A549 (cell line): ENCODE results near the gene DSP. TPM values are rescaled to one million over a fixed set of nuclear protein-coding genes. Genes with fewer than 3 reads are reported as not detected.

Experiments used
- ATAC-seq, 2 experiments: fragments of 200-7000 bp in 1 of 2; fragments of >200 bp in 1 of 2; cut with Nextera tagmentation in 1 of 2; cut with Tn5 transposase in 1 of 2; 3 replicates each; pipeline versions ENCODE4 v1.8.0 to v1.9.1; 2018 to 2020; ENCODE audit warnings: mild to moderate bottlenecking in 1 of 2, moderate library complexity in 1 of 2
- CTCF ChIA-PET: fragments of 300-600 bp; sonication (Branson Sonifier 250); formaldehyde crosslinking; extraction: SDS; loops from one replicate; lab custom pipeline; 2021; ENCODE audit warnings: antibody characterized with exemption, inconsistent platforms; lab: Yijun Ruan, JAX
- POLR2A ChIA-PET: fragments of 350-600 bp; formaldehyde crosslinking; extraction: SDS; loops from one replicate; lab custom pipeline; 2021; ENCODE audit warnings: antibody characterized with exemption, inconsistent platforms; lab: Yijun Ruan, JAX
- DNase-seq, 2 experiments: peaks; one replicate each; pipeline versions ENCODE4 v3.0.0 to v3.0.0-alpha.2; 2011 to 2016; ENCODE audit warnings: low read depth in 1 of 2, low spot score in 1 of 2
- FAIRE-seq: peaks from 2 replicates; lab custom pipeline; 2011; peaks lifted over from hg19 to GRCh38; lab: Jason Lieb, UNC
- H3K27ac ChIP-seq, 2 experiments: fragments of >200 bp; sonication (Bioruptor Twin); formaldehyde crosslinking; 3 replicates each; pipeline ENCODE4 v1.5.1; 2016 to 2017
- H3K4me1 ChIP-seq: fragments of >200 bp; sonication (Bioruptor Twin); formaldehyde crosslinking; 3 replicates; pipeline ENCODE4 v1.6.1; 2016
- H3K4me2 ChIP-seq: fragments of >200 bp; sonication (Bioruptor Twin); formaldehyde crosslinking; 3 replicates; pipeline ENCODE4 v1.6.1; 2016
- H3K4me3 ChIP-seq: fragments of >200 bp; sonication (Bioruptor Twin); formaldehyde crosslinking; 3 replicates; pipeline ENCODE4 v1.5.1; 2016
- H3K9me3 ChIP-seq: fragments of >200 bp; sonication (Bioruptor Twin); formaldehyde crosslinking; 3 replicates; pipeline ENCODE4 v1.6.1; 2016
- BHLHE40 ChIP-seq: IDR thresholded peaks from 2 replicates; pipeline ENCODE4 v1.6.1; 2012; ENCODE audit warnings: low read depth, low read length, inconsistent platforms
- CEBPB ChIP-seq, 2 experiments: fragments of >200 bp in 1 of 2; sonication (Bioruptor Twin) in 1 of 2; formaldehyde crosslinking in 1 of 2; IDR thresholded peaks; 2 replicates each; pipeline ENCODE4 v1.6.1; 2012 to 2016
- CHD4 ChIP-seq: fragments of 200-600 bp; sonication (generic); IDR thresholded peaks from 2 replicates; pipeline ENCODE4 v1.6.1; 2016; ENCODE audit warnings: antibody characterized with exemption, mild to moderate bottlenecking, borderline replicate concordance
- CTCF ChIP-seq: fragments of >200 bp; sonication (Bioruptor Twin); formaldehyde crosslinking; IDR thresholded peaks from 3 replicates; pipeline ENCODE4 v1.5.1; 2016
- EP300 ChIP-seq, 2 experiments: fragments of >200 bp; sonication (Bioruptor Twin); formaldehyde crosslinking; IDR thresholded peaks; 2 replicates in 1 of 2; 3 replicates in 1 of 2; pipeline ENCODE4 v1.6.1; 2016 to 2017
- GATA3 ChIP-seq: IDR thresholded peaks from 2 replicates; pipeline ENCODE4 v1.6.1; 2012; ENCODE audit warnings: borderline replicate concordance
- HOXA7 ChIP-seq: fragments of 250-450 bp; sonication (Bioruptor Pico); IDR thresholded peaks from 2 replicates; pipeline ENCODE4 v1.5.0; 2020; ENCODE audit warnings: mild to moderate bottlenecking, moderate library complexity
- HOXB5 ChIP-seq: fragments of 250-450 bp; sonication (Bioruptor Pico); IDR thresholded peaks from 2 replicates; pipeline ENCODE4 v1.5.0; 2020; ENCODE audit warnings: mild to moderate bottlenecking, moderate library complexity
- JUNB ChIP-seq: fragments of >200 bp; sonication (Bioruptor Twin); formaldehyde crosslinking; IDR thresholded peaks from 2 replicates; pipeline ENCODE4 v1.6.1; 2016
- KDM5A ChIP-seq: fragments of 200-600 bp; sonication (generic); IDR thresholded peaks from 2 replicates; pipeline ENCODE4 v1.6.1; 2016; ENCODE audit warnings: antibody characterized with exemption, mild to moderate bottlenecking
- NFE2L2 ChIP-seq: fragments of 150-350 bp; conservative IDR thresholded peaks from 2 replicates; pipeline ENCODE4 v1.6.1; 2014; ENCODE audit warnings: low read length
- NR3C1 ChIP-seq: fragments of >200 bp; sonication (Bioruptor Twin); formaldehyde crosslinking; IDR thresholded peaks from 3 replicates; pipeline ENCODE4 v1.6.1; 2017
- PHF8 ChIP-seq: fragments of 200-600 bp; sonication (generic); IDR thresholded peaks from 2 replicates; pipeline ENCODE4 v1.6.1; 2016; ENCODE audit warnings: low read depth, mild to moderate bottlenecking, antibody characterized with exemption, moderate library complexity, borderline replicate concordance
- POLR2A ChIP-seq: IDR thresholded peaks from 2 replicates; pipeline ENCODE4 v1.6.1; 2012; ENCODE audit warnings: mild to moderate bottlenecking, low read length
- POLR2AphosphoS2 ChIP-seq: conservative IDR thresholded peaks from 2 replicates; pipeline ENCODE4 v1.6.1; 2012; ENCODE audit warnings: low read length, improper control_type of control experiment, inconsistent platforms
- RAD21 ChIP-seq, 2 experiments: fragments of >200 bp in 1 of 2; sonication (Bioruptor Twin) in 1 of 2; formaldehyde crosslinking in 1 of 2; IDR thresholded peaks in 1 of 2; conservative IDR thresholded peaks in 1 of 2; 2 replicates in 1 of 2; 3 replicates in 1 of 2; pipeline ENCODE4 v1.6.1; 2012 to 2018; ENCODE audit warnings: inconsistent platforms in 1 of 2
- RCOR1 ChIP-seq: fragments of 150-350 bp; IDR thresholded peaks from 2 replicates; pipeline ENCODE4 v1.6.1; 2014; ENCODE audit warnings: antibody characterized with exemption, low read length, low read depth
- RNF2 ChIP-seq: fragments of 200-600 bp; sonication (generic); IDR thresholded peaks from 2 replicates; pipeline ENCODE4 v1.6.1; 2016; ENCODE audit warnings: low read depth, mild to moderate bottlenecking, antibody characterized with exemption, moderate library complexity, borderline replicate concordance
- SMC3 ChIP-seq: fragments of >200 bp; sonication (Bioruptor Twin); formaldehyde crosslinking; IDR thresholded peaks from 3 replicates; pipeline ENCODE4 v1.6.1; 2018; ENCODE audit warnings: inconsistent platforms
- TFCP2L1 ChIP-seq: fragments of 250-450 bp; sonication (Bioruptor Pico); IDR thresholded peaks from 2 replicates; pipeline ENCODE4 v1.5.0; 2021; ENCODE audit warnings: mild to moderate bottlenecking
- TP53 ChIP-seq: fragments of 250-450 bp; sonication (Bioruptor Pico); IDR thresholded peaks from 2 replicates; pipeline ENCODE4 v1.5.0; 2021; ENCODE audit warnings: mild to moderate bottlenecking, moderate library complexity
- ZC3H11A ChIP-seq: fragments of 450-650 bp; IDR thresholded peaks from 2 replicates; pipeline ENCODE4 v1.6.1; 2014; ENCODE audit warnings: antibody characterized with exemption, mild to moderate bottlenecking
- WGBS: methylation state at CpG from one replicate; pipeline ENCODE4 v1.1.6; 2017; ENCODE audit errors: missing lambda C conversion rate; 5-methylcytosine and 5-hydroxymethylcytosine counted together
- polyA plus RNA-seq, 4 experiments: library from polyadenylated mRNA; depleted of rRNA in 3 of 4; stranded (reverse); fragments of >200 nt; fragmentation: RNase III in 1 of 4; extraction: RNeasy Plus Mini Kit Qiagen cat#74134 plus additional on column Dnase treatment in 1 of 4; gene quantifications; 2 replicates in 3 of 4; 3 replicates in 1 of 4; pipeline ENCODE4 v1.2.3, GENCODE V29; 2011 to 2017
- TF ChIP-seq, protein P1 (sequence below): fragments of 450-650 bp; IDR thresholded peaks from 2 replicates; pipeline ENCODE4 v1.6.1; 2014; ENCODE audit warnings: antibody characterized with exemption
- TF ChIP-seq, protein P2 (sequence below): fragments of >200 bp; sonication (Bioruptor Twin); formaldehyde crosslinking; IDR thresholded peaks from 2 replicates; pipeline ENCODE4 v1.6.1; 2016

Gene DSP
- polyA plus RNA-seq, 2 of the 4 experiments (the other 2 are of a cell fraction): 15.2 to 34.1 TPM

DNA sequence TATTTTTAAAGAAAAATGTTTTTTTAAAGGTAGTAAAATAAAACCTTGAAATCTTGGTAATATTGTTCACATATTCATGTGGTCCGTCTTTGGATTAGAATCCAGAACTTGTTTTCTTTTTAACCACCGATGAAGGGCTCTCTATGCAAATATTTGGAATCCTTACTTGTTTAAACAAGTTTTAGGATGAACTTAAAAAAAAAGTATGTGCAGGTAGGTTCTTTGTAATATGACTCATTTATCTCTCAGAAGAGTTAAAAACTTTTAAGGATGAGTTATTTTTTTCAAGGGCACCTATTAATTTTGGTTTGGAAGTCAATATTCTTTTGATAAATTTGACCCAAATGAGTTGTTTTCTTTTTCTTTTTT is 8.9 kb downstream of the DSP start:
- ATAC-seq (no peak), FAIRE-seq (no peak), DNase-seq (no peak)
- no peak overlapping the region; a peak in 1 of 6 replicates for H3K27ac ChIP-seq
- H3K4me3 ChIP-seq: no peak overlapping the region
- H3K9me3 ChIP-seq: no peaks in the 10 kb centered on the region
- 22% methylated on average over 2 of the region's 2 CpGs for WGBS
- TF ChIP-seq HOXB5 (CRISPR knock-in tag): no peak
- TF ChIP-seq HOXA7 (CRISPR knock-in tag): no peak
- TF ChIP-seq JUNB: no peak
- no peak for TF ChIP-seq CHD4
- no peak for TF ChIP-seq TP53 (CRISPR knock-in tag)
- TF ChIP-seq KDM5A: no peak
- TF ChIP-seq PHF8: no peak
- no peak for TF ChIP-seq CEBPB (IDR thresholded peaks at IDR 0.05)
- TF ChIP-seq CTCF: no peak
- no peak for TF ChIP-seq RNF2
- TF ChIP-seq RCOR1: no peak
- TF ChIP-seq POLR2AphosphoS2: no peak
- TF ChIP-seq, protein P1, sequence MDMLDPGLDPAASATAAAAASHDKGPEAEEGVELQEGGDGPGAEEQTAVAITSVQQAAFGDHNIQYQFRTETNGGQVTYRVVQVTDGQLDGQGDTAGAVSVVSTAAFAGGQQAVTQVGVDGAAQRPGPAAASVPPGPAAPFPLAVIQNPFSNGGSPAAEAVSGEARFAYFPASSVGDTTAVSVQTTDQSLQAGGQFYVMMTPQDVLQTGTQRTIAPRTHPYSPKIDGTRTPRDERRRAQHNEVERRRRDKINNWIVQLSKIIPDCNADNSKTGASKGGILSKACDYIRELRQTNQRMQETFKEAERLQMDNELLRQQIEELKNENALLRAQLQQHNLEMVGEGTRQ: no peak
- TF ChIP-seq, protein P2, sequence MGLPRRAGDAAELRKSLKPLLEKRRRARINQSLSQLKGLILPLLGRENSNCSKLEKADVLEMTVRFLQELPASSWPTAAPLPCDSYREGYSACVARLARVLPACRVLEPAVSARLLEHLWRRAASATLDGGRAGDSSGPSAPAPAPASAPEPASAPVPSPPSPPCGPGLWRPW: no peak
- no peak for TF ChIP-seq NR3C1
- TF ChIP-seq BHLHE40: no peak
- peaks cover 40% of the 10 kb centered on the region for H3K4me1 ChIP-seq
- ChIA-PET CTCF (interaction anchor here (0.6 kb wide), 1 partner anchor 126 kb away, joined by 3 read pairs; no protein-coding TSS in a partner anchor), POLR2A (no interaction called here)
- H3K4me2 ChIP-seq: peak overlapping the region; percentile 13; the same call in 2 of the 3 replicates

DNA sequence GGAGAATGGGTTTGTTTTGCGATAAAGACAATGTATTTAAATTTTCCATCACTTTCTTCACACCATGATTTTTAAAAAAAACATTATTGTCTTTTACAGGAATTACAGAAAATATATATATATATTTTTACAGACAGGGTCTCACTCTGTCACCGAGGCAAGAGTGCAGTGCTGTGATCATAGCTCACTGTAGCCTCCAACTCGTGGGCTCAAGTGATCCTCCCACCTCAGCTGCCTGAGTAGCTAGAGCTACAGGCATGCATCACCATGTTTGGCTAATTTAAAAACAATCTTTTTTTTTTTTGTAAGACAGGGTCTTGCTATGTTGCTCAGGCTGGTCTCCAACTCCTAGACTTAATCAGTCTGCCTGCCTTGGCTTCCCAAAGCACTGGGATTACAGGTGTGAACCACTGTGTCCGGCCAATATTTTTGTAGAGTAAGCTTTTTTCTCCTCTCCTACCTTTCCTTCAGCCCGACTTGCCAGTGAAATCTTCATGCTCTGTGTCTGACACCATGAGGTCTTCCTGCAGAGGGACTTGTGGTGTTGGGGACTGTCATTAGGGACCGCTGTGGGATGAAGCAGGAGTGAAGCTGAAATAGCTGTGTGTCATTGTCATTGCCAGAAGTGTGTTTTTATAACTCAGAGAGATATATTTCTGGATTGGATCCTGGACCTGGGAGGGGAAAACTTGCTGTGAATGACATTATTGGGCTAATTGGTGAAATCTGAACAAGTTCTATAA is 13.2 kb downstream of the DSP start:
- Histone ChIP-seq H3K4me3 (no peak overlapping the region), H3K9me3 (no peaks in the 10 kb centered on the region), H3K27ac (no peak overlapping the region), H3K4me2 (no peak overlapping the region), H3K4me1 (peaks cover 14% of the 10 kb centered on the region)
- TF ChIP-seq KDM5A: no peak
- TF ChIP-seq, protein P1: no peak
- TF ChIP-seq GATA3: no peak
- TF ChIP-seq SMC3: no peak
- TF ChIP-seq ZC3H11A: no peak
- no peak for TF ChIP-seq RAD21 (conservative IDR thresholded peaks at IDR 0.05 in 1 of 2, IDR thresholded peaks at IDR 0.05 in 1 of 2)
- TF ChIP-seq CHD4: no peak
- TF ChIP-seq EP300 (IDR thresholded peaks at IDR 0.05): no peak
- no peak for TF ChIP-seq POLR2A
- TF ChIP-seq RNF2: no peak
- no peak for TF ChIP-seq TFCP2L1 (CRISPR knock-in tag)
- no peak for TF ChIP-seq NFE2L2
- TF ChIP-seq HOXB5 (CRISPR knock-in tag): no peak
- no peak for TF ChIP-seq RCOR1
- TF ChIP-seq PHF8: no peak
- ChIA-PET CTCF (interaction anchor here (0.6 to 0.7 kb wide), 2 partner anchors 56 to 417 kb away, joined by 3 to 5 read pairs; no protein-coding TSS in a partner anchor), POLR2A (no interaction called here)
- DNase-seq (no peak), FAIRE-seq (no peak), ATAC-seq (no peak)
- WGBS: 82% methylated on average over 6 of the region's 6 CpGs
